Left ventricle myocardium inferior (tissue), 1 donor: ENCODE measurements around the gene PALLD. TPM values are rescaled to one million over a fixed set of nuclear protein-coding genes. Genes with fewer than 3 reads are reported as not detected.
A peak's percentile ranks its signal among the peaks of the same experiment; 100 is the strongest.
"Not testable (repeated sequence)": the region's sequence is repeated elsewhere in the genome, so short reads cannot be mapped to it uniquely, and the experiment has no call there.

Source experiments
- DNase-seq: peaks from one replicate; pipeline ENCODE4 v3.0.0-alpha.2; 2020
- H3K27ac ChIP-seq: fragments of 200-600 bp; replicated peaks from 2 replicates; pipeline ENCODE4 v1.8.0; 2021
- H3K27me3 ChIP-seq: fragments of 200-600 bp; 2 replicates; pipeline ENCODE4 v1.8.0; 2021; ENCODE audit warnings: low read depth
- H3K36me3 ChIP-seq: fragments of 200-600 bp; 2 replicates; pipeline ENCODE4 v1.8.0; 2021
- H3K4me1 ChIP-seq: fragments of 200-600 bp; 2 replicates; pipeline ENCODE4 v1.8.0; 2021
- H3K4me3 ChIP-seq: fragments of 200-600 bp; 2 replicates; pipeline ENCODE4 v1.8.0; 2021; ENCODE audit warnings: mild to moderate bottlenecking, moderate library complexity
- H3K9me3 ChIP-seq: fragments of 200-600 bp; replicated peaks from 2 replicates; pipeline ENCODE4 v1.8.0; 2021
- CTCF ChIP-seq: fragments of 200-600 bp; IDR thresholded peaks from 2 replicates; pipeline ENCODE4 v1.8.0; 2021; ENCODE audit warnings: antibody characterized with exemption, mild to moderate bottlenecking, borderline replicate concordance
- intact Hi-C: fragments of 100-400 bp; cut with micrococcal nuclease; formaldehyde crosslinking; loops from one replicate; pipeline ENCODE4 v1.11.0; 2022
- total RNA-seq: library from RNA; stranded (reverse); fragmentation: NEBNext Ultra II Directional; extraction: Animal tissue kit (Norgen Biotek cat#: 25700); gene quantifications from one replicate; pipeline ENCODE4 v1.2.1, GENCODE V29; 2021
- donor health status: DM: no; HTN: yes; CAD: no; lungs with severe emphysema.

Gene PALLD
- total RNA-seq, 1 donor from 2014 or later, result 871 TPM

GRCh38 chr4:168797194-168797593 is 300.3 kb downstream of the PALLD start:
- peak overlapping the region; percentile 74 for H3K27ac ChIP-seq
- intact Hi-C loops, result no loop called here
- no peaks in the 10 kb centered on the region for H3K27me3 ChIP-seq
- no peaks in the 10 kb centered on the region for H3K36me3 ChIP-seq
- H3K9me3 ChIP-seq, result no peaks in the 10 kb centered on the region
- no peak for TF ChIP-seq CTCF
- H3K4me3 ChIP-seq, result no peak overlapping the region
- peaks cover 39% of the 10 kb centered on the region for H3K4me1 ChIP-seq
- DNase-seq, result no peak

GRCh38 chr4:168797738-168798375 is 301.0 kb downstream of the PALLD start:
- H3K27me3 ChIP-seq, result no peaks in the 10 kb centered on the region
- no peak for TF ChIP-seq CTCF
- H3K36me3 ChIP-seq, result no peaks in the 10 kb centered on the region
- no peaks in the 10 kb centered on the region for H3K9me3 ChIP-seq
- H3K27ac ChIP-seq, result peak overlapping the region; percentile 74
- intact Hi-C loops, result no loop called here
- H3K4me1 ChIP-seq, result peaks cover 42% of the 10 kb centered on the region
- no peak overlapping the region for H3K4me3 ChIP-seq
- no peak for DNase-seq

GRCh38 chr4:168800926-168801325 is 304.1 kb downstream of the PALLD start:
- no peak for TF ChIP-seq CTCF
- no peaks in the 10 kb centered on the region for H3K9me3 ChIP-seq
- DNase-seq, result no peak
- no peak overlapping the region for H3K27ac ChIP-seq
- peaks cover 40% of the 10 kb centered on the region for H3K4me1 ChIP-seq
- no peaks in the 10 kb centered on the region for H3K27me3 ChIP-seq
- no peak overlapping the region for H3K4me3 ChIP-seq
- no peaks in the 10 kb centered on the region for H3K36me3 ChIP-seq
- intact Hi-C loops, result no loop called here

- Histone ChIP-seq H3K27me3 (no peaks in the 10 kb centered on the region), H3K4me1 (peaks cover 27% of the 10 kb centered on the region), H3K27ac (no peak overlapping the region), H3K9me3 (no peaks in the 10 kb centered on the region), H3K36me3 (no peaks in the 10 kb centered on the region), H3K4me3 (no peak overlapping the region)
- intact Hi-C loops, result no loop called here
- TF ChIP-seq CTCF, result no peak
- no peak for DNase-seq
Measured at GRCh38 chr4:168802222-168802621, 305.4 kb downstream of the PALLD start.

- H3K9me3 ChIP-seq, H3K4me3 ChIP-seq, H3K36me3 ChIP-seq, H3K27me3 ChIP-seq, DNase-seq, intact Hi-C loops: not testable (repeated sequence)
- Histone ChIP-seq H3K27ac (peak overlapping the region; percentile 49), H3K4me1 (peaks cover 19% of the 10 kb centered on the region)
Measured at GRCh38 chr4:168803052-168803451, 306.2 kb downstream of the PALLD start.

- Histone ChIP-seq H3K27ac (peak overlapping the region; percentile 49), H3K36me3 (no peaks in the 10 kb centered on the region), H3K4me1 (peaks cover 19% of the 10 kb centered on the region), H3K27me3 (no peaks in the 10 kb centered on the region), H3K4me3 (no peak overlapping the region), H3K9me3 (no peaks in the 10 kb centered on the region)
- intact Hi-C loops, result no loop called here
- no peak for DNase-seq
- no peak for TF ChIP-seq CTCF
Measured at GRCh38 chr4:168803732-168804131, 306.9 kb downstream of the PALLD start.
